ENCODE results near the gene MYO1D.

MYO1D gene

GRCh38 chr17:32496395-32497073 lies 380.4 kb downstream of the MYO1D start:
- DNase-seq, result no peak

- peak; percentile 27 for DNase-seq
These were observed 381.3 kb downstream of the MYO1D start for GRCh38 chr17:32495359-32496231.

- peak; percentile 75 for DNase-seq
These were observed 382.1 kb downstream of the MYO1D start for GRCh38 chr17:32494621-32495358.

- no peak for DNase-seq
These were observed 382.9 kb downstream of the MYO1D start for GRCh38 chr17:32493976-32494513.

- no peak for DNase-seq
These were observed 383.4 kb downstream of the MYO1D start for GRCh38 chr17:32493571-32493970.

GRCh38 chr17:32492648-32493289 lies 384.2 kb downstream of the MYO1D start:
- no peak for DNase-seq

- DNase-seq, result no peak
These were observed 384.7 kb downstream of the MYO1D start for GRCh38 chr17:32492264-32492589.

- no peak for DNase-seq
These were observed 385.3 kb downstream of the MYO1D start for GRCh38 chr17:32491371-32492263.

- DNase-seq, result no peak
These were observed 386.8 kb downstream of the MYO1D start for GRCh38 chr17:32490101-32490482.

GRCh38 chr17:32489320-32490100 lies 387.4 kb downstream of the MYO1D start:
- no peak for DNase-seq

GRCh38 chr17:32488604-32489180 lies 388.2 kb downstream of the MYO1D start:
- no peak for DNase-seq

- no peak for DNase-seq
These were observed 388.8 kb downstream of the MYO1D start for GRCh38 chr17:32488177-32488542.

- DNase-seq, result peak; percentile 53
These were observed 389.3 kb downstream of the MYO1D start for GRCh38 chr17:32487473-32488176.

- DNase-seq, result peak; percentile 89
These were observed 390.0 kb downstream of the MYO1D start, which contains the start of gene CDK5R1 for GRCh38 chr17:32486701-32487472. TSS of gene CDK5R1 (plus strand) at chr17:32486993. CDS start at chr17:32487621, 628 bp downstream.

- peak; percentile 92 for DNase-seq
These were observed 390.7 kb downstream of the MYO1D start for GRCh38 chr17:32486111-32486700.

GRCh38 chr17:32485261-32486110 lies 391.4 kb downstream of the MYO1D start:
- DNase-seq, result peak; percentile 53

GRCh38 chr17:32484628-32485027 lies 392.3 kb downstream of the MYO1D start:
- DNase-seq, result no peak

GRCh38 chr17:32484041-32484461 lies 392.9 kb downstream of the MYO1D start:
- peak; percentile 17 for DNase-seq
